Subcutaneous abdominal adipose tissue (tissue), 5 donors: ENCODE measurements around the gene PEX14.

Source experiments
- H3K27ac ChIP-seq: one replicate; pipeline ENCODE4 v1.7.0; 2013; ENCODE audit warnings: low read depth, mild to moderate bottlenecking, inconsistent platforms, low read length, moderate library complexity
- H3K27me3 ChIP-seq, 5 donors: one replicate each; pipeline ENCODE4 v1.7.0; 2013; ENCODE audit warnings: low read length in 5 of 5, inconsistent platforms in 1 of 5; ENCODE audit not compliant: control insufficient read depth in 5 of 5, insufficient read depth in 4 of 5
- H3K36me3 ChIP-seq, 5 donors: one replicate each; pipeline ENCODE4 v1.7.0; 2013; ENCODE audit warnings: low read length in 5 of 5; ENCODE audit not compliant: control insufficient read depth in 5 of 5, insufficient read depth in 5 of 5
- H3K4me1 ChIP-seq, 5 donors: one replicate each; pipeline ENCODE4 v1.7.0; 2013; ENCODE audit warnings: low read length in 5 of 5, mild to moderate bottlenecking in 3 of 5, moderate library complexity in 1 of 5; ENCODE audit not compliant: control insufficient read depth in 5 of 5, insufficient read depth in 5 of 5
- H3K4me3 ChIP-seq, 5 donors: one replicate each; pipeline ENCODE4 v1.7.0; 2013; ENCODE audit warnings: low read length in 5 of 5, low read depth in 1 of 5
- H3K9ac ChIP-seq, 5 donors: one replicate each; pipeline ENCODE4 v1.7.0; 2013; ENCODE audit warnings: low read length in 5 of 5, mild to moderate bottlenecking in 4 of 5, moderate library complexity in 3 of 5
- H3K9me3 ChIP-seq, 5 donors: one replicate each; pipeline ENCODE4 v1.7.0; 2013; ENCODE audit warnings: low read length in 5 of 5; ENCODE audit not compliant: control insufficient read depth in 5 of 5
- donor health status: healthy.
- donor health status: healthy.
- donor health status: healthy.
- donor health status: healthy.
- donor health status: healthy.

Gene PEX14

DNA sequence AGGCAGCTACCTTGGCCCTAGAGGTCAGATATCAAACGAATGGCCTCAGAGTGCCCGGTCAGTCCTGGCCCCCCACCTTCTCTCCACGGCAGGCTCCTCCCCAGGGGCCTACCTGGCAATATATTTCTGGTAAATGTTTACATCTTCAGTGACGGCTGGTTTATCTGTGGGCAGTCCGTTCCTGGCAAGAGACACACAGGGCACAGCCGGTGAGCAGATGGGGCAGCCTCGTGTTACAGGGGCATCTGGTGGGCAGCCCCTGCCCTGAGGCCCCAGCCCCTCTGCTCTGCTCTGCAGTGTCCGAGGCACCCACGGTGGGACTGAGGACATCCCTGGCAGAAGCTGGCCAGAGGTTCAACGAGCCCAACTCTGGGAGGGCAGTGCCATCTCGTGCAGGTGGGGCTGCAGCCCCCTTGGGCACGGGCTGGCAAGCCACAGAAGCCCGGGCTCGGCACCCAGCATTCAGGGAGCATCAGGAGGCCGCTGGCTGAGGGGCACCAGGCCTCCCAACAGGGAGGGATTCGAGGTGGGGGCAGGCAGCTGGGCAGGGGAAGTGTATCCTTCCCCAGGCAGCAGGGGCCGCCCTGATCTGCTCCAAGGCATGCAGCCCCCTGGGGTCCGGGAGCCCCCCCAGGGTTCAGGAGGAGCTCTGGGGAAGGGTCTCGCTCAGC is 183.8 kb downstream of the PEX14 start:
- Histone ChIP-seq H3K36me3 (peaks cover 0 to 28% (median 22%) of the 10 kb centered on the region in 5 donors), H3K27me3 (peaks cover 0 to 4% (median 0%) of the 10 kb centered on the region in 5 donors), H3K9ac (no peak overlapping the region), H3K4me3 (no peak overlapping the region), H3K9me3 (no peaks in the 10 kb centered on the region), H3K4me1 (peaks cover 0 to 7% (median 6%) of the 10 kb centered on the region in 5 donors), H3K27ac (no peak overlapping the region)

DNA sequence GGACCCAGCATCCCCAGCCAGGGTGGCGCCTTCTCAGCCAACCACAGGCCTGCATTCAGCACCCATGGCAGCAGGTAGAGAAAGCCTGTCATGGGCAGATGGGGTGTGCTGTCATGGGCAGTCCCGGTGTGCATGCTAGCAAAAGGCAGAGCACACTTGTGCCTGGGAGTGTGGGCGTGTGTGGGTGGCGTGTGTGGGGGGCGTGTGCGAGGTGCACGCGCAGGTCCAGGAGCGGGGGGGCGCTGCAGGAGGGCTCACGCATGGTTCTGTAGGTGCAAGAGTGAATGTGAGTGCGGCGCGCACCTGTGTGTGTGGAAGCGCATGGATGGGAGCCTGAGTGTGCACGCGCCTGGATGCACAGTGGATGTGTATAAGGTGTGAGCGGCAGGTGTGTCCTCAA is 184.5 kb downstream of the PEX14 start:
- Histone ChIP-seq H3K27ac (no peak overlapping the region), H3K27me3 (peaks cover 0 to 4% (median 0%) of the 10 kb centered on the region in 5 donors), H3K4me3 (no peak overlapping the region), H3K36me3 (peaks cover 0 to 21% (median 17%) of the 10 kb centered on the region in 5 donors), H3K9me3 (no peaks in the 10 kb centered on the region), H3K4me1 (peaks cover 0 to 14% (median 13%) of the 10 kb centered on the region in 5 donors), H3K9ac (no peak overlapping the region)

DNA sequence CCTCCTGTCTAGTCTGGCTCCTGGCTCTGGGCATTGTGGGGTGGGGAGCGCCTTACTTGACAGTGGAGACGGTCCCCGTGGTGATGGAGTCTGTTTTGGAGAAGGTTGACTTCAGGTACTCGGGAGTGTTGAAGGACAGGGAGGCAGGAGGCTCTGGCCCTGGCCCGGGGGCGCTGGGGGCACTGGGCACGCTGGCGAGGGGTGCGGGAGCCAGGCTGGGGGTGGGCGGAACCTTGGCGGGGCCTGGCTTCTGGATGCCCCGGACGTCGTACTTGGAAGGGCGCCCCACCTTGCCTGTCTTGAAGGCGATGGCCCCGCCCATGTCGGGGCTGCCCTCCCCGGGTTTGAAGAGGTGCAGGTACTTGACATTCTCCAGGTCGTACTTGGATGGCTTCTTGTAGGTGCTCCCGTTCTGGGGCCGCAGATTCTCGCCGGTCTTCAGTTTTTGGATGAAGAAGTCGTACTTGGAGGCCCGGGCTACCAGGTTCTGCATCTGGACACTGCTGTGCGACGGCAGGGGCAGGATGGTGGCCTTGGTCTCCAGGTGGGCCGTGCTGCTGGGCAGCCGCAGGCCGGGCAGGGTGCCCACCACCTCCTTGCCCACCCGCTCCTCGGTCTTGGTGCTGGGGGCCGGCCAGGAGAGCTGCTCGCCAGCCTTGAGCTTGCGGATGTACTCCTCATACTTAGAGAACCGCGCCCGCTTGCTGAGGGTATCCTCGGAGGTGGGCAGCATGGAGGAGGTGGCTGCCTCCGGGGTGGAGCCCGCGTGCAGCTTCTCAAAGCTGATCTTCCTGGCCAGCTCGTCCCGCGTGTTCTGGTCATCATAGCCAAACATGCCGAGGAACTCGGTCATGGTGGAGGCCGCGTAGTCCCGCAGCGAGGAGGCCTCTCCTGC is 185.1 kb downstream of the PEX14 start:
- Histone ChIP-seq H3K4me1 (peaks cover 0 to 19% (median 17%) of the 10 kb centered on the region in 5 donors), H3K9ac (no peak overlapping the region), H3K27me3 (peaks cover 0 to 4% (median 0%) of the 10 kb centered on the region in 5 donors), H3K4me3 (no peak overlapping the region), H3K9me3 (no peaks in the 10 kb centered on the region), H3K27ac (no peak overlapping the region), H3K36me3 (peaks cover 0 to 23% (median 13%) of the 10 kb centered on the region in 5 donors)

- H3K4me3 ChIP-seq: no peak overlapping the region
- H3K4me1 ChIP-seq: peaks cover 0 to 34% (median 23%) of the 10 kb centered on the region in 5 donors
- H3K27me3 ChIP-seq: peaks cover 0 to 4% (median 0%) of the 10 kb centered on the region in 5 donors
- no peaks in the 10 kb centered on the region for H3K9me3 ChIP-seq
- H3K9ac ChIP-seq: no peak overlapping the region
- H3K36me3 ChIP-seq: peaks cover 0 to 23% (median 13%) of the 10 kb centered on the region in 5 donors
- no peak overlapping the region for H3K27ac ChIP-seq
Observed at GRCh38 chr1:10661453-10661852, 186.7 kb downstream of the PEX14 start.

GRCh38 chr1:10662090-10662688 is 187.4 kb downstream of the PEX14 start:
- Histone ChIP-seq H3K27me3 (peaks cover 0 to 4% (median 0%) of the 10 kb centered on the region in 5 donors), H3K36me3 (peaks cover 0 to 23% (median 13%) of the 10 kb centered on the region in 5 donors), H3K4me1 (peaks cover 0 to 34% (median 23%) of the 10 kb centered on the region in 5 donors), H3K9me3 (no peaks in the 10 kb centered on the region), H3K27ac (no peak overlapping the region), H3K4me3 (no peak overlapping the region), H3K9ac (no peak overlapping the region)

DNA sequence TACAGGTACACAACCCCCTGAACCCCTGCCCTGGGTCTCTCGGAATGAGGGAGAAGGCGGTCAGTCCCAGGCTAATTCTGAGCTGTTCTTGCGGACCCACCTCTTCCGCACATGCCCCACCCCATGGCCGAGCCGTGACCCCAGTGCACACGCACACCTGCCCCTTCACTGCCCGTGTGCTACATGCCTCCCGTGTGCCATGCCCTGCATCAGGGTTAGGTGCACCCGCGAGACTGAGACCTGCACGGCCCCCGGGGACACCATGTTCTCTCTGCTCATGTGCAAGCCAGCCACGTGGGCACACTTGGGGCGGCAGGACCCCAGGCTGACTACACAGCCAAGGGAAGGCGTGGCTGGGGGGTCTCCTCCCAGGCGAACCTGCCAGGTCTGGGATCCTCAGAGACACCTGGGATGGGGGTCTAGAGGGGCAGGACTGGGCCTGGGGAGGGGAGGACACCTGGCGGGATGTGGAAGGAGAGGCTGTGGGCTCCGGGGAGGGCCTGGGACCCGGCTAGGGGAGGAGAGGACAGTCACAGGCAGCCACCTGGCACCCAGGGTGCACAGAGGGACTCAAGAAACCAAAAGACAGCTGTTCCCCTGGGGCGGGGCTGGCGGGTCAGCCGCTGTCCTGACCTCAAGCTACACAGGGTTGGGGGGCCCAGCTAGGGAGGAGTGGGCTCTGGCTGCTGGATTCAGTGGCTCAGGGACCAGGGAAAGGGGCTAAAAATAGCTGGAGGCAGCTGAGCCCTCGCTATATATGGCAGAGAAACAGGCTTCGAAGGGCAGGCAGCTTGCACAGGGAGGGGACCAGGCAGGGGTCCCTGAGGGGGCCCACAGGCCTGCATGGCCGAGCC is 188.3 kb downstream of the PEX14 start:
- peaks cover 0 to 23% (median 13%) of the 10 kb centered on the region in 5 donors for H3K36me3 ChIP-seq
- peaks cover 0 to 4% (median 0%) of the 10 kb centered on the region in 5 donors for H3K27me3 ChIP-seq
- H3K4me3 ChIP-seq: peak overlapping the region in 1 of 5 donors; percentile 36
- H3K9me3 ChIP-seq: no peaks in the 10 kb centered on the region
- peaks cover 0 to 36% (median 23%) of the 10 kb centered on the region in 5 donors for H3K4me1 ChIP-seq
- peak overlapping the region in 1 of 5 donors; percentile 21 for H3K9ac ChIP-seq
- H3K27ac ChIP-seq: no peak overlapping the region

DNA sequence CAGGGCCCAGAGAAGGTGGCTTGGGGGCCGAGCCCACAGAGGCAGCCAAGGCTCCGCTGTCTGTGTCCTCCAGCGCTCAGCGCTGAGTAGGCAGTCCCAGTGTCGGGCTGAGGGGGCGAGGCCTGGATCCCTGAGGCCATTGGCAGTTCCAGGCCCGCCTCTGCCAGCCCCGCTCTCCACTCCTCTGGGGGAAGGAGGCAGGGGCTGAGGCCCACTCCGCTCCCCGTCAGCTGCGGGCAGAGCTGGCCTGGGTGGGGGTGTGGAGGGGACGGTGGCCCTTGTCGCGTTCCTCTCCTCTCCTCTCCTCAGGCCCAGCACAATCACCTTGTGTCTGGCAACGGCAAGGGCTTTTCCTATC is 188.9 kb downstream of the PEX14 start:
- peaks cover 0 to 4% (median 0%) of the 10 kb centered on the region in 5 donors for H3K27me3 ChIP-seq
- H3K27ac ChIP-seq: no peak overlapping the region
- H3K36me3 ChIP-seq: peaks cover 0 to 23% (median 13%) of the 10 kb centered on the region in 5 donors
- peak overlapping the region in 1 of 5 donors; percentile 36 for H3K4me3 ChIP-seq
- H3K9ac ChIP-seq: peak overlapping the region in 1 of 5 donors; percentile 21
- H3K4me1 ChIP-seq: peaks cover 0 to 42% (median 28%) of the 10 kb centered on the region in 5 donors
- H3K9me3 ChIP-seq: no peaks in the 10 kb centered on the region

GRCh38 chr1:10664251-10664650 is 189.5 kb downstream of the PEX14 start:
- no peak overlapping the region for H3K9ac ChIP-seq
- no peaks in the 10 kb centered on the region for H3K27me3 ChIP-seq
- H3K36me3 ChIP-seq: peaks cover 0 to 20% (median 10%) of the 10 kb centered on the region in 5 donors
- H3K9me3 ChIP-seq: no peaks in the 10 kb centered on the region
- peak overlapping the region in 1 of 5 donors; percentile 4 for H3K4me3 ChIP-seq
- no peak overlapping the region for H3K27ac ChIP-seq
- H3K4me1 ChIP-seq: peaks cover 0 to 42% (median 32%) of the 10 kb centered on the region in 5 donors

DNA sequence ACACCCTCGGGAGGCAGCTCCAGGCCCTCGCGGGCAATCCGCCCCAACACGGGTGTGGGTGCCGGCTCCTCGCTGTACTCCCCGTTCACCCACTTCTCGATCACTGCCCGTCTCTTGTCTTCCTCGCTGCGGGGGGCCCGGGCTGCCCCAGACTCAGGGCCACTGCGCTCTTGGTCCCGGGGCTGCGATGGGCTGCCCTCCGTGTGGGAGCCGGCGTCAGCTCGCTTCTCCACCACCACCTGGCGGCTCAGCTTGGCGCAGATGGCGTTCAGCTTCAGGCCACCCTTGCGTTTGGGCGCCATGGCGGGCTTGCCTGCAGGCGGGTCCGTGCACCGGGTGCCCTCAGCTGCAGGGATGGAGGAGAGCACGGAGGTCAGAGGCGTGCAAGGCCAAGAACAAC is 190.5 kb downstream of the PEX14 start:
- H3K27me3 ChIP-seq: peaks cover 0 to 2% (median 0%) of the 10 kb centered on the region in 5 donors
- H3K9me3 ChIP-seq: no peaks in the 10 kb centered on the region
- peaks cover 0 to 42% (median 32%) of the 10 kb centered on the region in 5 donors for H3K4me1 ChIP-seq
- peaks cover 0 to 11% (median 3%) of the 10 kb centered on the region in 5 donors for H3K36me3 ChIP-seq
- H3K9ac ChIP-seq: no peak overlapping the region
- no peak overlapping the region for H3K4me3 ChIP-seq
- H3K27ac ChIP-seq: no peak overlapping the region
